NCI-H1694 treated with DMSO at 0.1 percent for 48 hours (cell line): ENCODE results near the gene C3orf49.

ENCODE experiments used
- DNase-seq: peaks from one replicate; lab custom pipeline; 2025; lab: John Stamatoyannopoulos, UW

C3orf49 gene, protein sequence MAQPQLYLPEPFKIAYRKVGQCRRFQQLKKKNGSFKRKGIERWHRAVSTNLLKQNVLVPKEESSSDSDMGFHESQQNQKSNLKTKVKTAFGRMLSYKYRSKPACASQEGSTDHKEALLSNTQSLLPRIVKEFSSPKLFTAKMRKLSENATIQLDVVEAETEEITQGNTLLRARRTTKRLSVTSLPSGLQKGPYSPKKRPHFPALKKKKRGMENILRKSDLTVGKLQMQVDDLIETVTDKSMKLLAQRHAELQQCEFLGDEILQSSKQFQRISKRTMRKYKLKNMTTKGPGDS

GRCh38 chr3:63819151-63819398 is at the start of gene C3orf49:
TSS of gene C3orf49 (plus strand) at chr3:63819299. CDS start at chr3:63819472, 173 bp downstream.
- DNase-seq: no peak

DNA sequence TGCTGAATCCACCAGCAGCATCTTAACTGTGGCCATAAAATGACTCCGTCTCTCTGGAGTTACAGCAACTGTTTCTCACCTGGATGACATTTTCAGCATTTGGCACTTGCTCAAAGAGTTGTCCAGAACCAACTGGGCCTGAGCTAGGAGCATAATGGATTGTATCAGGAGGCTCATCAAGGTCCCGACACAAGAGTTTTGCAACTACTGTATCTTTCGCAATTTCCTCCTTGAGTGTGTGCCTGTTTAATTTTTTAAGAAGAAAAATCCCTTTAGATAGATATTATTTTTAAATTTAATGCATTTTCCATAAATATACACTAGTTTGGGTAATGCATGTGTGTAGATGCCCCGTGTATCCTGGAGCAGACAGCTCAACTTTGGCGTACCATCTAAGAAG is 44.3 kb upstream of the C3orf49 start:
- no peak for DNase-seq

DNA sequence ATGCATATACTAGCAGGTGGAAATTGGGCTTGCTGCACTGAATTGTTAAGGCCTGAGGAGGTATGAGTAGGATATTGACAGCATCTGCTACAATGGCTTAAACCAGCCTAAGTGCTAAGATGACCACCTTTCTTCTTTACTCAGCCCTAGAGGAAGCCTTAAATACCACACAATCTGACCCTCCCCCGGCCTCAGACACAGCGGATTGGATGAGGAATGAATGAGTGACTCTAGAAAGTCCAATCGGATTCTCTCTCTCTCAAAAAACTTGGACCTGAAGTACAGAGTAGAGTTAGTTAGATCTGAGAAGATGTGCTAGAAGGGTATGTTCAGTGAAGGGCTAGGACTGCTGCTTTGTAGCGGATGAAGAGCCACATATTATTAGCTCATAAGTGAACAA is 39.9 kb upstream of the C3orf49 start:
- no peak for DNase-seq

- no peak for DNase-seq
Measured at GRCh38 chr3:63791974-63792373, 27.1 kb upstream of the C3orf49 start.

- DNase-seq: no peak
Measured at GRCh38 chr3:63795438-63795837, 23.7 kb upstream of the C3orf49 start.

DNA sequence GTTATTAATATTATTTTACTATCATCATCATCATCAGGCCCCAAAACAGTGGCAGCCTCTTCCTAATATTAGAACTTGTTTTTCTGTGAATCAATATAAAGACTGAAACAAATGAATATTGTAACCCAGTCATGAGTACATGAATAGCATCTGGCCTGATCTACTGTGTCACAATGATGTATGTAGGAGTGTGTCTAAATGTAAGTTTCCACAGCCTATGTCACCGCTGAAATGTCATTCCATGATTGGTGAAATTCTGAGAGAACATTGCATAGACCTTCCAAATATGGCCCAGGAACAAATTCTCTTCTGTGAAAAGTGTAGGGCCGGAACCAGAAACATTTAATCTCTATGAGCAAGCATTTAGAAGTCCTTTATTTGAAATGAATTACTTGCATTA is 20.6 kb upstream of the C3orf49 start:
- no peak for DNase-seq

DNA sequence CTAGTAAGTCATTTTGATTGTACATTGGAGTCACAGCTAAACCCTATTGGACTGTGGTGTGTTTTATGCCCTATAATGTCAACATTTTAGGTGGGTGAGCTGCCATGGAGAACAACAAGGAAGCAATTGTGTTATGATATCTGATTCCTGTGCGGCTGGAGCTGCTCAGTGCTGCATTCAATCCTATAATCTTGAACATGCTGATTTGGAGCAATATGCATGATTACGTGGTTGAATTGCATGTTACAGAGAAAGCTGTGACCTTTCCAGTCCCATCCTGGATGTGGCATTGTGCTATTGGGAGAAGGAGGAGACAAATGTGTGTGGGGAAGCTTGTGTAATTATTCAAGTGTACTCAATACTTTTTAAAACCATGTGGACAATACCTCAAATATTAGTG is 20.1 kb upstream of the C3orf49 start:
- no peak for DNase-seq

DNA sequence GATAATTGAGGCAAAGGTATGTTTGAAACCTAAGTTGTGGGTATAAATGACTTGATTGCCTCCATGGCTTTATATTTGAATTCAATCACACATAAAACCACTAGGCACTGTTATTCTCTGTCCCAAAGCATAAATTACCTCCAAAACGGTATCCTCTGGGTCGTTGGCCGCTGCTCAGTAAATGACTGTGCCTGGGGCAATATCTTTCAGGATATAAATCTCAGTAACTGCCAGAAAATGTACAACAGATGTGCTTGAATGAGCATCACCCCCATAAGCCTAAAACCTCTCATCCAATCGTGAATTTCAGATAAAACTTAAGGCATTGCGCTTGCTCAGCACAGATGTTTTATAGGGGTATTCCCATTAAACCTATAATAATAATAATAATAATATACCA is 19.0 kb upstream of the C3orf49 start:
- no peak for DNase-seq

DNA sequence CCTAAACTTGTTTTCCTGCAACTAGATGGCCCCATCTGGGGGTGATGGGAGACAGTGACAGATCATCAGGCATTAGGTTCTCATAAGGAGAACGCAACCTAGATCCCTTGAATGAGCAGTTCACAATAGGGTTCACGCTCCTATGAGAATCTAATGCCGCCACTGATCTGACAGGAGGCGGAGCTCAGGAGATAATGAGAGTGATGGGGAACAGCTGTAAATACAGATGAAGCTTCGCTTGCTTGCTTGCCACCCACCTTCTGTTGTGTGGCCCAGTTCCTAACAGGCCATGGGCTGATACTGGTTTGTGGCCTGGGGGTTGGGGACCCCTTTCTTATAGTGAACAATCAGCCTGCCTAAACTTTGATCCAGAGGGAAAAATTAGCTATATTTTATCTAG is 15.2 kb upstream of the C3orf49 start:
- no peak for DNase-seq

DNA sequence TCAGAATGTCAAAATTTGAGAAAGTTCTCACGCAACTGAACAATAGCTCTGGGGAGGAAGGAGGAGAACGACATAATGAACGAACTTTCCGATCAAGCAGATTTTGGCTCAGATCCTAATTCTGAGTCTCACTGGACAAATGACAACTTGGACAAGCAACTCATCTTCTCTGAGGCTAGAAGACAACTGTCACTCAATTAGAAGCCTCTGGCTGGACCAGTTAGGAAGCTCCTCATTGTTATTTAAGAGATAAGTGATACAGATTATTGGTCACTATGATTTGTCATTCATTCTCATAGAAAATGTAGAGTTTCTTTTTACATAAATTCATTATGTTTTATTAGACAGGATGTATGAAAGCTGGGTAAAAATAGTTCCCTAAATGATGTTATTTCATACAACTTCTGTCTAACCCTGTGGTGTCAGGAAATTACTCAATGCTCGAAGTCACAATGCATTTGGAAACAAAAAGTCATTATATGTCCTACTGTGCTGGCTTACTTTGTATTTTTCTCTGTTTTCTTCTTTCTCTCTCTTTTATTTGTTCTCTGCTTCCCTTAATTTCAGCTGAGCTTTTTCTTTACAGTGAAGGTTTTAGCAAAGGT is 11.0 kb upstream of the C3orf49 start:
- no peak for DNase-seq

GRCh38 chr3:63808633-63809032 is 10.5 kb upstream of the C3orf49 start:
- no peak for DNase-seq

DNA sequence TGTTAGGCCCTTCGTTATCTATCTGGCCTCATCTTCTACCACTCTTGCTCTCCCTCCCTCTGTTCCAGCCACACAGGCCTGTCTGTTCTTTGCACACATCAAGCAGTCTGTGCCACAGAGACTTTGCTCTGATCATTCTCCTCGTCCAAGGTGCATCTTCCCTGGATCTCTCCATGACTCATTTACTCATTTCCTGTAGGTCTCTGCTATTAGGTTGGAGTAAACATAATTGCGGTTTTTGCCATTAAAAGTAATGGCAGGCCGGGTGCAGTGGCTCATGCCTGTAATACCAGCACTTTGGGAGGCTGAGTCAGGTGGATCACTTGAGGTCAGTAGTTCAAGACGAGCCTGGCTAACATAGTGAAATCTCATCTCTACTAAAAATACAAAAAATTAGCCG is 9.5 kb upstream of the C3orf49 start:
- no peak for DNase-seq

- no peak for DNase-seq
Measured at GRCh38 chr3:63814237-63814636, 4.9 kb upstream of the C3orf49 start.

- no peak for DNase-seq
Measured at GRCh38 chr3:63817225-63817624, 1.9 kb upstream of the C3orf49 start.

- DNase-seq: peak; percentile 26
Measured at GRCh38 chr3:63818282-63819150, 583 bp upstream of the C3orf49 start.

GRCh38 chr3:63824309-63824708 is 5.2 kb downstream of the C3orf49 start:
- no peak for DNase-seq

DNA sequence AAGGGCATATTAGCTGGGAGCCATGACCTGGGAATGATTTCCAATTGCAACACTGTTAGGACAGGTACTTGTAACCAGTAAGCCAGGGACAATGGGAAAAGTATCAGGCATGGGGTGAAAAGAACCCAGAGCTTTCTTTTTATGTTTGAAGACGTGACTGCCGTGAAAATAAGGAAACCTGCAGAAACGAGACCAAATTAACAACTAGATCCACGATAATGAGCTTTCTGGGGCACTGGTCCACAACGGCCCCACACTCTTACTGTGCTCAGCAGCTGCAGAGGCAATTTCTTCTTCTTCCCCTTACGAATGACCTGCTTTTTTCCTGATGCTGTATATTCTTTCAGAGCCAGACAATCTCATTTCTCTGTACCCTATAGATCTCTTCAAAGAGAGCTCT is 11.4 kb downstream of the C3orf49 start:
- DNase-seq: no peak

GRCh38 chr3:63832395-63832794 is 13.3 kb downstream of the C3orf49 start:
- no peak for DNase-seq

DNA sequence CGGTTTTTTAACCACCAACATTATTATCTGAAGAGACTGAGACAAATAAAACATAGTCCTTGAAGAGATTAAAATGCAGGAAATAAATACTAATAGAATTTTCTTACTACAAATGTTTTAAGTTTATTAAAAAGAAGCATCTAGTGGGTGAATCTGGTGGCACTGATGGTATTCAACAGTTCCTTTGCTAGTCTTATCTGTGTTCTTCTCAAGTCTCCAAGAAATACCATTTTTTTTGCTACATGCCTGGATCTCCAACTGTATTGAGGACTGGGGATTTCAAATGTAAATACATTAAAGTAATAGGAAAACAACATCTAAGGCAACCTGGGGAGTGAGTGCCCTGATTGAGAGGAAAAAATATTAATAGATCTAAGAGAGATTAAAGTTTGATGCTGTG is 22.6 kb downstream of the C3orf49 start:
- DNase-seq: no peak

- no peak for DNase-seq
Measured at GRCh38 chr3:63842127-63842526, 23.0 kb downstream of the C3orf49 start.

DNA sequence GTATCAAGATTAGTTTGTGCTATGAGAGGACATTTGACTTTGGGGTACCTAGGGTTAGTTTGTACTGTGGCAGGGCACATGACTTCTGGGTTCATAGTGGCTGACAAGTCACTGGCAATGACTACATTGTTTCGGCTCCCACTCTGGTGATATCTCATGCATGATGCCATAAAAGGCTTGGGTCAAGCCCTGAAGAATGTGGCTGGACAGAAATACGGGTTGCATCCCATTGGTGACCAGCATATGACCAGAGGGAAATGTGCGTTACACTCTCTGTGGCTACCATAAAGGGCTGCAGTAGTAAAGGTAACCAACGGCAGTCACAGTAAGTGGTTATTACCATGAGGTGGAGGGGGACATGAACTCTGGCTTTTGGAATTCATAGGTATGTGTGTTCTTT is 26.1 kb downstream of the C3orf49 start:
- no peak for DNase-seq

- no peak for DNase-seq
Measured at GRCh38 chr3:63847718-63848450, 28.8 kb downstream of the C3orf49 start.

DNA sequence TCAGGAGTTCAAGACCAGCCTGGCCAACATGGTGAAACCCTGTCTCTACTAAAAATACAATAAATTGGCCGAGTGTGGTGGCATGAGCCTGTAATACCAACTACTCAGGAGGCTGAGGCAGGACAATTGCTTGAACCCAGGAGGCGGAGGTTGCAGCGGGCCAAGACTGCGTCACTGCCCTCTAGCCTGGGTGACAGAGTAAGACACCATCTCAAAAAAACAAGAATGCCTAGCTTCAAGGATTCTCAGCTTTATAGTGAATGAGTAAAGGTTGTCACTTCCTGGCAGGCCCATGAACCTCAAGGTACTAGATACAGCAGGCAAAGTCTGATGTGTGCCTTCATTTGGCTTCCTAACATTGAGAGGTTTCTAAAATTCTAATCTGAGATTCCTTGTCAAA is 30.1 kb downstream of the C3orf49 start:
- DNase-seq: no peak
